Liver (tissue), 2 donors: ENCODE results near the gene PARD3.

Source experiments
- CTCF ChIP-seq: fragments of 150-350 bp; IDR thresholded peaks from 2 replicates; pipeline ENCODE4 v1.5.1; 2017; ENCODE audit warnings: improper control_type of control experiment, low read depth, low read length; ENCODE audit not compliant: missing input control
- MAX ChIP-seq: IDR thresholded peaks from 2 replicates; pipeline ENCODE4 v1.6.1; 2016; ENCODE audit warnings: antibody characterized with exemption
- REST ChIP-seq: IDR thresholded peaks from 2 replicates; pipeline ENCODE4 v1.6.1; 2016; ENCODE audit warnings: antibody characterized with exemption, mild to moderate bottlenecking
- donor health status: healthy.

- TF ChIP-seq CTCF (no peak), REST (no peak), MAX (no peak)
Measured at GRCh38 chr10:34681933-34682332, 133.2 kb downstream of the PARD3 start.
